ENCODE results near the gene NCOA1.

GRCh38 chr2:24456599-24457556, 34.2 kb upstream of the NCOA1 start:
- TF ChIP-seq CTCF (conservative IDR thresholded peaks at IDR 0.05; ENCODE audit: low read depth, low read length) (no peak), POLR2A (IDR thresholded peaks at IDR 0.05; ENCODE audit: low read depth, low read length) (no peak), RFX5 (IDR thresholded peaks at IDR 0.05; ENCODE audit: low read depth, low read length) (no peak), ELK1 (IDR thresholded peaks at IDR 0.05; ENCODE audit: borderline replicate concordance, low read depth, low read length) (no peak), CEBPB (IDR thresholded peaks at IDR 0.05; ENCODE audit: low read depth, low read length) (no peak)

All from IMR-90 (cell line).